ENCODE data around the gene PRRT4. TPM values are rescaled to one million over a fixed set of nuclear protein-coding genes. Genes with fewer than 3 reads are reported as not detected.

Gene PRRT4
- total RNA-seq, 1 donor from 2014 or later = 3.1 TPM

DNA sequence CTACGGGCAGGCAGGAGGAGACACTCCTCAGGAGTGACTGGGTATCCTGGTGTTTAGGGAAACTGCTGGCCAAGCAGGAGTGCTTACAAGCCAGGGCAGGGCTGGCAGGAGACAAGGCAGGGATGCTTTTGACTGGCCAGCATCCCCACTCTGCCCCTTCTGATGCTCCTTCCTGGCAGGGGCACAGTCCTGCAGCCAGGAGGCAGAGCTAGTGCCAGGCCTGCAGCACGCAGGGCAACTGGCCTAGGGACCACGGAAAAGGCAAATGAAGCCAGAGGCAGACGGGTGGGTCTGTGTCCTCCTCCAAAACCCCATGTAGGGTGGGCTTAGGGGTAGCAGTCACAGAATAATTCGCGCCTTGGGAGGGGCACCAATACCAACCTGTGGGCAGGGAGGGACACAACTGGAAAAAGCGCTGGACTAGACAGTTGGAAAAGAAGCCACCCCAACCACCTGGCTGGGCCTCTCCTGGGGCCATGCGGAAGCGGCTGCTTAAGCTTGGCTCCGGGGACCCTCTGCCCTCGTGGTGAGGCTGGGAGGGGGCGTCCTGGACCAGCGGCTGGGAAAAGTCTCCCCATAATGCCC lies 43.5 kb upstream of the PRRT4 start:
- peaks cover 28% of the 10 kb centered on the region for H3K27me3 Mint-ChIP-seq (ENCODE audit: low read depth)
- no peak for DNase-seq (ENCODE audit: low read depth, low spot score)
- peaks cover 37% of the 10 kb centered on the region for H3K4me1 Mint-ChIP-seq
- peak overlapping the region; percentile 87 for H3K4me3 Mint-ChIP-seq
- TF ChIP-seq, protein P1, sequence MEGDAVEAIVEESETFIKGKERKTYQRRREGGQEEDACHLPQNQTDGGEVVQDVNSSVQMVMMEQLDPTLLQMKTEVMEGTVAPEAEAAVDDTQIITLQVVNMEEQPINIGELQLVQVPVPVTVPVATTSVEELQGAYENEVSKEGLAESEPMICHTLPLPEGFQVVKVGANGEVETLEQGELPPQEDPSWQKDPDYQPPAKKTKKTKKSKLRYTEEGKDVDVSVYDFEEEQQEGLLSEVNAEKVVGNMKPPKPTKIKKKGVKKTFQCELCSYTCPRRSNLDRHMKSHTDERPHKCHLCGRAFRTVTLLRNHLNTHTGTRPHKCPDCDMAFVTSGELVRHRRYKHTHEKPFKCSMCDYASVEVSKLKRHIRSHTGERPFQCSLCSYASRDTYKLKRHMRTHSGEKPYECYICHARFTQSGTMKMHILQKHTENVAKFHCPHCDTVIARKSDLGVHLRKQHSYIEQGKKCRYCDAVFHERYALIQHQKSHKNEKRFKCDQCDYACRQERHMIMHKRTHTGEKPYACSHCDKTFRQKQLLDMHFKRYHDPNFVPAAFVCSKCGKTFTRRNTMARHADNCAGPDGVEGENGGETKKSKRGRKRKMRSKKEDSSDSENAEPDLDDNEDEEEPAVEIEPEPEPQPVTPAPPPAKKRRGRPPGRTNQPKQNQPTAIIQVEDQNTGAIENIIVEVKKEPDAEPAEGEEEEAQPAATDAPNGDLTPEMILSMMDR (conservative IDR thresholded peaks at IDR 0.05) = no peak
- H3K9me3 Mint-ChIP-seq = no peaks in the 10 kb centered on the region
- H3K36me3 Mint-ChIP-seq (ENCODE audit: low read depth) = no peaks in the 10 kb centered on the region
- H3K27ac Mint-ChIP-seq (ENCODE audit: unreplicated experiment) = no peak overlapping the region

DNA sequence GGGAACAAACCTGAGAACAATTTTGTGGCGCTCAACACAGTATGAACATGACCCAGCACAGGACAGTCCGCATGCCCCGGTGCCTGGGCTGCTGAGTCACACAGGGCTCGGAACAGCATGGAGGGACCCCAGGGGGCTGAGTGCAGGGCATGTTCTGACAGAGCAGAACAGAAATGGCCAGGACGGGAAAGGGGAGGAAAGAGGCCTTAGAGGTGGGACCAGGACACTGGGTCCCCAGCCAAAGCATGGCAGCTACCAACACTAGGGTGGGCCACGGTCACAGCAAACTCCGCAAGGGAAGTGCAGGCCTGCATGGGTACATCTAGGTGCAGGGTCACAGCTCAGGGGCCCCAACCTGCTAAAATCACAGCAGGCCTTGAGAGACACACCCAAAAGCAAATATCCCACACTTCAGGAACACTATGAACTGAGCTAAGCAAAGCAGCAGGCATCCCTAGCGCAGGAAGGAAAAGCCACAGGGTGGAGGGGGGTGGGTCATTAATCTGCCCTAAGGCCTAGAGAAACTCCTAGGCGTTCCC lies 42.7 kb upstream of the PRRT4 start:
- H3K4me1 Mint-ChIP-seq = peaks cover 36% of the 10 kb centered on the region
- no peaks in the 10 kb centered on the region for H3K36me3 Mint-ChIP-seq (ENCODE audit: low read depth)
- DNase-seq (ENCODE audit: low read depth, low spot score) = no peak
- H3K27me3 Mint-ChIP-seq (ENCODE audit: low read depth) = peaks cover 25% of the 10 kb centered on the region
- H3K27ac Mint-ChIP-seq (ENCODE audit: unreplicated experiment) = no peak overlapping the region
- no peaks in the 10 kb centered on the region for H3K9me3 Mint-ChIP-seq
- TF ChIP-seq, protein P1 (conservative IDR thresholded peaks at IDR 0.05) = no peak
- H3K4me3 Mint-ChIP-seq = peak overlapping the region; percentile 87

DNA sequence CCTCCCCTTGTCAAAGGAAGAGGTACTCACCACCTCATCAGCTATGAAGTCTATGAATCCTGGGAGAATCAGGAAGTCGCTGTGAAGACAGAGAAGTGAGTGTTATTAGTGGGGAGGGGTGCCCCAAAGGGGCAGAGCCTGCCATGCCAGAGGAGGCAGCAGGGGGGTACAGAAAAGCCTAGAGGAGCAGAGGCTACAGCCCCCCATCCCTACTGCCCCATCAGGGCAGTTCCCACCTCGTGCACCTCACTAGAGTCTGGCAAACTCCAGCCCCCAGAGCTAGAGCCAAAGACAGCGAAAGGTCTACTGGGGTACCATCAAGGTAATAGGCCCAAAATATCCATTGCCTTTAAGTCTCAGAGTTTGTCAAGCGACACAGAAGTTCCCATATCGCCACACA lies 42.2 kb upstream of the PRRT4 start:
- no peak overlapping the region for H3K27ac Mint-ChIP-seq (ENCODE audit: unreplicated experiment)

DNA sequence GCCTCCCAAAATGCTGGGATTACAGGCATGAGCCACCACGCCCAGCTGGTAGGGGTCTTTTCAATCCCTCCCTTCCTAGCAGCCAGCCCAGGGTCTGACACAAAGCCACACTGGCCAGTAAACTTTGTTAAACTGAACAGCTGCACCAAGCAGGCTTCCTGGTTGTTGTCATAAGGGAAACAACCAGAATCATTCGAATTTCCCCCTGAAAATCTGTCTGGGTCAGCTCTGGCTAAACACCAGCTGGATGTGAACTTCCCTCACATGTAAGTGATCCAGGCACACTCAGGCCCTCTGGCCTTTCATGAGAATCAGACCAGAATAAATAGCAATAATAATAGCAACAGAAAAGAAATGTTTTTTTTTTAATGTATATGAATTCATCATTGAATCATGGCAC lies 40.9 kb upstream of the PRRT4 start:
- H3K36me3 Mint-ChIP-seq (ENCODE audit: low read depth) = peaks cover 5% of the 10 kb centered on the region
- H3K27me3 Mint-ChIP-seq (ENCODE audit: low read depth) = peaks cover 9% of the 10 kb centered on the region
- H3K4me1 Mint-ChIP-seq = peaks cover 24% of the 10 kb centered on the region
- no peak for DNase-seq (ENCODE audit: low read depth, low spot score)
- H3K4me3 Mint-ChIP-seq = peak overlapping the region; percentile 47
- H3K9me3 Mint-ChIP-seq = no peaks in the 10 kb centered on the region
- H3K27ac Mint-ChIP-seq (ENCODE audit: unreplicated experiment) = no peak overlapping the region
- TF ChIP-seq, protein P1 (conservative IDR thresholded peaks at IDR 0.05) = no peak

More for the DNA sequence above, 42.2 kb upstream of the PRRT4 start:
- H3K4me1 Mint-ChIP-seq = peaks cover 31% of the 10 kb centered on the region
- TF ChIP-seq, protein P1 (conservative IDR thresholded peaks at IDR 0.05) = no peak
- DNase-seq (ENCODE audit: low read depth, low spot score) = no peak
- H3K36me3 Mint-ChIP-seq (ENCODE audit: low read depth) = no peaks in the 10 kb centered on the region
- H3K4me3 Mint-ChIP-seq = peak overlapping the region; percentile 87
- H3K9me3 Mint-ChIP-seq = no peaks in the 10 kb centered on the region
- peaks cover 20% of the 10 kb centered on the region for H3K27me3 Mint-ChIP-seq (ENCODE audit: low read depth)

DNA sequence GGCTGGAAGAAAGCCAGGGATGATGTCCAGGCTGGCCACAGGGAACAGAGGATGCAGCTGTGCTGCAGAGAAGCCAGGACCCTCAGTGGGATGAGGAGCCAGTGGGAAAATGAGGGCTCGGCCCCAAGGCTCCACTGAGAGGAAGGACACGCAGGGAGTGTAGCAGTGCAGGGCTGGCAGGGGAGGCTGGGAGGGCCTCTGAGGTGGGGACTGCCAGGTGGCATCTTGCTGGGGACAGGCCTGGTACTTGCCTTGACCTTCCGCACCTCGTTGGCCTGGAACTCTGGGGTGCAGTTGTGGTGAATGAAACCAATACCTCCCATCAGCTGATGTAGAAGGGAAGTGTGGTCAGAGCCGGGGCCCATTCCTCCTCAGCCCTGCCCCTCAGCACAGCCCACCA lies 39.1 kb upstream of the PRRT4 start:
- Mint-ChIP-seq H3K36me3 (ENCODE audit: low read depth) (peaks cover 5% of the 10 kb centered on the region), H3K27ac (ENCODE audit: unreplicated experiment) (no peak overlapping the region)

More for the DNA sequence above, 39.1 kb upstream of the PRRT4 start:
- Mint-ChIP-seq H3K9me3 (no peaks in the 10 kb centered on the region), H3K4me3 (no peak overlapping the region), H3K27me3 (ENCODE audit: low read depth) (peaks cover 2% of the 10 kb centered on the region), H3K4me1 (peaks cover 18% of the 10 kb centered on the region)
- TF ChIP-seq, protein P1 (conservative IDR thresholded peaks at IDR 0.05) = no peak
- no peak for DNase-seq (ENCODE audit: low read depth, low spot score)

All from neural crest cell (in vitro differentiated cells).